Measurements from ENCODE around the gene ANKRD34A.

Gene ANKRD34A

DNA sequence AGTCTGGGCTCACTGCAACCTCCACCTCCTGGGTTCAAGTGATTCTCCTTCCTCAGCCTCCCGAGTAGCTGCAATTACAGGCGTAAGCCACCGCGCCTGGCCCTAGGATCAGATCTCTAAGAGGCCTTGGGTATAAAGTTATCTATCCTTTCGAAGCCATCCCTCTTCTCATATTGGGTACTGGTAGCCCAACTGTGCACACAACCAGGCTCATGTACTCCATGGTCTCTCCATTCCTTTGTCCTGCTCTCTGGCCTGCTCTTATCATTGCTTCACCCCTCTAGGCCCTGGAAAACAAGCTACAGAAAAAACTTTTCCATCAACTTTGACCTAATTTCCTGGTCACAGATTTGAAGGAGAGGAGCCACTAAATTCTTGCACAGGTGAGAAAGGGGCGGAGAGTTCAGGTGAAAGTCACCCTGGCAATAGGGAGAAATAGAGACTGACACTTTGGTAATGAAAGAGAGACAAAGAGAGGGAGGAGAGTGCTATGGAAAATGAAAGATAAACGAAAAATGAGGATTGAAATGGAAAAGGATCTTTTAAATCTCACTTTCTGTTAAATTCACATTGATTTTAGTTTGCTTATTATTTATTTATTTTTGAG is 26.0 kb upstream of the ANKRD34A start:
- no peak for DNase-seq

DNA sequence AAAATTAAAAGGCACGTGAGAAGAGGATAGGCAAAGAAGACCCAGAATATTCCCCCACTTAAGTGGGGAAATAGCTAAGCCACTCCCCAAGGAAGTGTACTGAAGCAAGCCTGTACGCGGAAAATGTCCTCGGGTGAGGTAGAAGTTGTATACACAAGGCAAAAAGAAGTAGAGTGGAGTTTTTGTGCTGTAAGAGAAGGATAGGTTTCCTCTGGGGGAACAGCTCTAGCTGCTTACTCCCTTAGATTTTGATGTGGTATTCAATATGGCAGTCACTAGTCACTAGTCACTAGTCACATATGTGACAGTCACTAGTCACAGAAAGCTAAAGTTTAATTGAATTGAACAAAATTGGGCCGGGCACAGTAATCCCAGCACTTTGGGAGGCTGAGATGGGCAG is 24.4 kb upstream of the ANKRD34A start:
- DNase-seq = no peak

DNA sequence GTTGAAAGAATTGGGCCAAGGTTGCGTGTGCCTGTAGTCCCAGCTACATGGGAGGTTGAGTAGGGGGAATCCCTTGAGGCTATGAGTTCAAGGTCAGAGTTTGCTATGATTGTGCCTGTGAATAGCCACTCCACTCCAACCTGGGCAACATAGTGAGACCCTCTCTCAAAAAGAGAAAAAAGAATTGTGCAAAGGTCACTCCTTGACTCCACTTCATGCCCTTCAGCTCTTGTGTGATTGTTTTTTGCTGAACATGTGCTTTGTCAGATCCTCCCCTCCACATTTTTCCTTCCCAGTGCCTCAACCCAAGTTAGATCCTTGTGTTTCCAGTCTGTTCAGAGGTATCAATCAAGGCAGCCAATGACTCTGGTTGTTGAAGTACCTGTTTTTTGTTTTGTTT is 23.6 kb upstream of the ANKRD34A start:
- no peak for DNase-seq

DNA sequence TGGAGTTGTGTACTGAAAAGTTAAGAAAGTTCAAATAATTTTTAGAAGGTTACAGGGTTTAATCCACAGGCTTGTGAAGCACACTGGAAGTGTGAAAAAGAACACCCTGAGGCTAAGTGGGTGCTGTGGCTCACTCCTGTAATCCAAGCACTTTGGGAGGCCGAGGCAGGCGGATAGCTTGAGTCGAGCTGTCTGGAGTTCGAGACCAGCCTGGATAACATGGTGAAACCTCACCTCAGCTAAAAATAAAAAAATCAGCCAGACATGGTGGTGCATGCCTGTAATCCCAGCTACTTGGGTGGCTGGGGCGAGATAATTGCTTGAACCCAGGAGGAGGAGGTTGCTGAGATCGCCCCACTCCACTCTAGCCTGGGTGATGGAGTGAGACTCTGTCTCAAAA is 22.2 kb upstream of the ANKRD34A start:
- no peak for DNase-seq

DNA sequence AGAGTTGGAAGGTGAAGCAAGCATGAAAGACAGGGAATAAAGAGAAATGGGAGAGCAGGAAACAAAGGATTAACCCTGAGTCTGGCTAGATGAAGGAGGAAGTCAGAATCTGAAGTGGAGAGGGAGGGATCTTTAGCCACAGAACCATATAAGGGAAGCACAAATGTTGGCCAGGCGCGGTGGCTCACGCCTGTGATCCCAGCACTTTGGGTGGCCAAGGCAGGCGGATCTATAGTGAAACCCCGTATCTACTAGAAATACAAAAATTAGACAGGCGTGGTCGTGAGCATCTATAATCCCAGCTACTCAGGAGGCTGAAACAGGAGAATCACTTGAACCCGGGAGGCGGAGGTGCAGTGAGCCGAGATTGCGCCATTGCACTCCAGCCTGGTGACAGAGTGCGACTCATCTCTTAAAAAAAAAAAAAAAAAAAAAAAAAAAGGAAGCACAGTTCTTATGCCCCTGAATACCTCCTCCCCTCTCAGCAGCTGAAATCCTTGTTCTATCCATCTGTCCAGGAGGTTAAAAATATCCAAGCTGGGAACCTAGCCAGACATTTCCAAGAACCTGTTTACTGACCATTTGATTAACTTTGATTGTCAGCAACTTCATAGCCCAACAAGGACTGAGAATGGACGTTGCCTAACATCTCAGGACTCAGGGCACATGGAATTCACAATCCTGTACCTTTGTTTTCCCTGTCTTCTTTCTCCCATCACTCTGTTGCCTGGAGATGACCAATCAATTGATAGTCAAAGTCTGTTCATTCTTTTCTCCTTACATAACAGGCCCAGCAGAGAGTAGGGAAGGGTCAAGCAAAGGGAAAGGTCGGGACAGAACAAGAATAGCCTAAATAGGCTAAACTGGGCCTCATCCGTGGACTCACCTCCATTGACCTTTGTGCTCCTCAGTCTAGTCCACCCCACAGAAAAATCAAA is 21.4 kb upstream of the ANKRD34A start:
- DNase-seq = peak; percentile 58

DNA sequence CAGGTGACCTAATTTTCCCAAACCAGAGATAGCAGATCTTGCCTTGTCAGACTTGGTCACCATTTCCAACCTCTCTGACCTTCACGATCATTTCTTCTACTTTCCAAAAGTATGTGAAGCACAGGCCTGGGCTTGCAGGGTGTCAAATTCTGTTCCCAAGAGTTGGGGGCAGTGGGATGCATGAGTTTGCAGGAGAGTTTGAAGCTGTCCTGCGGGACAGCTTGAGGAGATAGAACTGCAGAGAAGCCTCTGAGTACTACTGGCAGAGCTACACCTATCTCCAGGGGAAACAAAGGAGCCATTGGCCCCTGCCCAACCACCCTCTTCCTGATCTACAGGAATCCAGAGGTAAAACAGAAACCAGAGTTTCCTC is 20.7 kb upstream of the ANKRD34A start:
- no peak for DNase-seq

DNA sequence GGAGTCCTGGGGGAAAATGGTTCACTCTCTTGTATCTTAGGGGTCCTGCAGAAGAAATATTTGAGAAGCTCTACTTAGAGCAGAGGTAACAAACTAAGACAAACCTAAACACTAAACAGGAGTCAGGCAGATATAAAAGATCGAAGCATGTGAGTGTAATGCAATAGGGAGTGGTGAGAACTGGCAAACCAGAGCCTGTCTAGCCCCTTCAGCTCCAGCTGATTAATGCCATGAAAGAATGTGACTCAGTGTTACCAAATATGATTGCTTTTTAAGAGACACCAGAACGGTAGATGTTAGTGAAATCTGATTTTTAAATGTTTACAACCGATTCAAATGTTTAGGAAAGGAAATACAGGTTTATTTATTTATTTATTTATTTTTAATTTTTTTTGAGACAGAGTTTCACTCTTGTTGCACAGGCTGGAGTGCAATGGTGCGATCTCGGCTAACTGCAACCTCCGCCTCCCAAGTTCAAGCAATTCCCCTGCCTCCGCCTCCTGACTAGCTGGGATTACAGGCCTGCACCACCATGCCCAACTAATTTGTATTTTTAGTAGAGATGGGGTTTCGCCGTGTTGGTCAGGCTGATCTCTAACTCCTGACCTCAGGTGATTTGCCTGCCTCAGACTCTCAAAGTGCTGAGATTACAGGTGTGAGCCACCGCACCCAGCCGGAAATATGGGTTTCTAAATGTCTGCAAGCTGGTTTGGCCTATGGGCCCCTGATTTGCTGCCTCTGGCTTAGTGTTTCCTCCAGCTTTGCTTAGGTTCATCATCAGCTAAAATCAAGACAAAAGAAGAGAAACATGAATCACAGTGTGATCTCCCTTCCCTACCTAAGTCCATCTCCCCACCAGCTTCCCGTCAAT is 19.8 kb upstream of the ANKRD34A start:
- DNase-seq = no peak

DNA sequence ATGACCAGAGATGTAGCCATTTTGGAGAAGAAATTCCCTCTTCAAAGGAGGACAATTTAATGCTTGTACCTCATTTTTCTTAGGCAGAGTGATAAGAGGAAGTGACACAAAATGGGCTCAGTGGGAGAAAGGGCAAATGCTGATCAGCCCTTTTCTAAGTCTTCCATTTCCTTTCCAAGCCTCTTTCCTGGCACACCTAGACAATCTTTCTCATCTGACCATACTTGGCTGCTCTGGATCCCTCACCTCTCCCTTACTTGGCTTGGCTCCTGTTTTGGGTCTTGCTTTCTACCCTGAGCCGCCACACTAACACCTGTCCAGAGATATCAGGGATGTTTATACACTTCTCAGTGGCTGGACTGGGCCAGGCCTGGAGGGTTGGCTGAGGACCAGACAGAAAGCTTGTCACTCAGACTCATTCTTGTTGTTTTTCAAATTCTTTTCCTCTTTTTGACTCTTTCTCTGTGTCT is 18.9 kb upstream of the ANKRD34A start:
- DNase-seq = no peak

DNA sequence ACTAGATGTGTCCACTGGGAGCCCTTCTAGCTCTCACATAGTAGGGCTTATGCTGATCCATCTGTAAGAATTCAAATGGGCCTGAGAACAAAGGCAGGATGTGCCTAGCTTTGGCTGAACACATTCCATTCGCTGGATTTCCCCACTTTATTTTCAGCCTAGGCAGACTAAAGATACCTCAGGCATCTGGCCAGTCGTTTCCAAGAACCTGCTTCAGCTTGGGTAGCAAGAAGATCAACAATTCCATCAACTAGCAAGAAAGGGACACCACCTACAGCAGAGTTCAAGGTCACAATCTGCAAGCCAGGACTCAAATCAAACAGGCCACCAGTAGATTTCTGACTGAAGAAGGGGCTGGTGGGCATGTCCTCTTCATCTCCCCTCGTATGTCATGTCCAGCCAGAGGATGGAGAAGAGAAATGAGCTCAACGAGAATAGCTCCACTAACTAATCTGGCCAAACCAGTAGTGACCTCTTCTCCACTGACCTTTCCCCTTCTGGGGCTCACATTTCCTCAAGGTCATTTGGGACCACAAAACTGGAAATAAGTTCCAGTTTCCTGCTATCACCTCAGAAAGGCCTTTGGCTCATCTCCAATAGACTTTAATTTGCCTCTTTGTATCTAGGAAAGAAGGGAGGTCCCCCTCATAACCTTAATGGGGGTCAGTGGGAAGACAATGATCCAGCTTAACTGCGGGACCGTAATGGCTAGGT is 17.8 kb upstream of the ANKRD34A start:
- DNase-seq = no peak

DNA sequence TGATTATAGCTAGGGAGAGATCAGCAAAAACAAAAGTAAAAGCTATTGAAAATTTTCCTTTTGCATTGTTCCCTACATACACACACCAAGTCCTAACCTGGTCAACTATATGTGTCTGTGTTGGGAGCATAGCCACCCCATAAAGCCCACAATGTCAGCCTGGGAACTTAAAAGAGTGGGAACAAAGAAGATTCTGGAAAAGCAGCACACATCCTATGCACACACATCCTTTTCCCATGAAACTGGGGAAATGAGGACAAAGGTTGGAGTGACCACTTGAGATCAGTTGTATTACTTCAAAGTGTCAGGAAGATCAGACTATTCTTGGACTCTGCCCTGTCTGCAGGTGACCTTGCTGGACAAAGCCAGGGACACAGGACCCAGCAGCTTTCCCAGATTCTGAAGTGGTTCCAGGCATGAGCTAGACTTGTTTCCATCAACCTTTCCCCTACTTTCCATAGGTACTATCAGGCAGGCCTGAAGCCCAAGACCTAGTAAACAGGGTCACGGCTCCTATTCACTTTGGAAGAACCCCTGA is 16.2 kb upstream of the ANKRD34A start:
- DNase-seq = no peak

DNA sequence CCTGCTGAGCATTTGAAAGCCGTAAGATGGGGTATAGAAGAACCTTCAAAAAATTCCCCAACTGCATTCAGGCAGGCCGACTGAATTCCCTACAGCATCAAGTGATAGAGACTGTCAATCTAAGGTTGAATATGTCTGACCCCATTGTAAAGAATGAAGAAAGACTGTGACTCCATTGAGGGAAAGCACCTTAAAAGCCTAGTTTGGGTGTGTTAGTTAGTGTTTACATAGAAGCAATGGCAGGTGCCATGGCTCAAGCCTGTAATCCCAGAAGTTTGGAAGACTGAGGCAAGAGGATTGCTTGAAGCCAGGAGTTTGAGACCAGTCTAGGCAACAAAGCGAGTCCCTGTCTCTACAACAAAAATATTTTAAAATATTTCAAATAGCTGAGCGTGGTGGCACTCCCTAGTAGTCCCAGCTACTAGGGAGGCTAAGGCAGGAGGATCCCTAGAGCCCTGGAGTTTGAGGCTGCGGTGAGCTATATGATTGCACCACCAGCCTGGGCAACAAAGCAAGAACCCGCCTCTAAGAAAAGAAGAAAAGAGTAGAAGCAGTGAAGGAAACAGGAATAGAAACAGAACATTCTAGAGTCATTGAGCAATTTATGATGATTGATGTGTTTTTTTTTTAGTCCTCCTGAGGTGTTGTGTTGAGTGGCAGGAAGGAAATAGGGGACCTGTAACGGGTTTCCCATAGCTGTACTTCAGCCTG is 15.5 kb upstream of the ANKRD34A start:
- no peak for DNase-seq

DNA sequence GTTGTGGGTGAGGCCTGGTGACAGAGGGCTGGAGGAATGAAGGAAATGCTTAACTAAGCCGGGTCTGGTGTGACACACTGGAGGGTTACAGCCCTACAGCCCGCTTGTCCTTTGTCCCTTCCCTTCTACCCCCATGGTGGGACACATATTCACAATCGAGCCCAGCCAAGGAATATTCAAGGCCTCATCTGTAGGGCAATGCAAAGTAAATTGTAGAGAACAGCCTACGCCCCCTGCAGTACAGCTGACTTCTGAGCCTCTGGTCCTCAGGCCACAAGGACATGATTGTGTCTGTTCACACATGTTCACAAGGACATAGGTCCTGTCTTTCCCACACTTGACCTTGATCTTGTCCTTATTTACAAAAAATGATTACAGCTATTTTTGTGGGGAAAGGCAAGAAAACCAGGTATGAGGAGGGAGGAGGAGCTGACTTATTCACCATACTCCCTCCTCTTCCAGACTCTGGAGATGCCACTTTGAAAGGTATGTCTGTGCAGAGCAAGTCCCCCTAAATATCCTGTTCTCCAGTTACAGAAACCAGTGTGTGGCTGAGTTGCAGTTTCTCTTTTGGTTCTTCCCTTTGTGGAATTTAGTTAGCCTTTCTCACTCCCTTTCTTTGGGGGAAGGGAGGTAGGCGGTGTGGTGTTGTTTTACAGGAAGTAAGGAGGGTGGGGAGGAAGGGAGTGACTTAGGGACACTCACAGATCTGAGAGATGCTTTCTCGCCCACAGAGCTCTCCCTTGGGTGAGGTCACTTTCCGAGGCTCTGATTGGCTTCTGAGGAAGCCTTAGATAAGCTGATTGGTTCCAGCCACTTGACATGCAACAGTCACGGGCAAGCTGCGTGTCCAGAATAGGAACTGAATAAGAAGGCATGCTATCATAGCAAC is 14.7 kb upstream of the ANKRD34A start:
- peak; percentile 100 for DNase-seq

DNA sequence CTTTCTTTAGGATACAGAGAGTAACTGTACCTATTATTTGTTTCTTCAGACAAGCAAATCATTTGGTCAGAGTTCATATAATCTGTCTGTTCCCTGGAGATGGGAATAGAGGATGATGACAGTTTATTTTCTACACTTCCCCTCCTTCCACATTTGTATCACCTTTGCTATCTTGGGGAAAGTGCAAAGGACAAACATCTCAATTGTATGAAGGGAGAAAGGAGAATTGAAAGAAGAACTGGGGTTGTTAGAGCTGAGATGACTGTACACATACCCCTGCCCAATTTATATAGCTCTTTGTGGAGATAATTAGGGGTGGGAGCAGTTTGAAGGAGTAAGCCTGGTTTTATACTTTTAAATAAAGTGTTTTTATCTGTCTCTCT is 14.1 kb upstream of the ANKRD34A start:
- no peak for DNase-seq

DNA sequence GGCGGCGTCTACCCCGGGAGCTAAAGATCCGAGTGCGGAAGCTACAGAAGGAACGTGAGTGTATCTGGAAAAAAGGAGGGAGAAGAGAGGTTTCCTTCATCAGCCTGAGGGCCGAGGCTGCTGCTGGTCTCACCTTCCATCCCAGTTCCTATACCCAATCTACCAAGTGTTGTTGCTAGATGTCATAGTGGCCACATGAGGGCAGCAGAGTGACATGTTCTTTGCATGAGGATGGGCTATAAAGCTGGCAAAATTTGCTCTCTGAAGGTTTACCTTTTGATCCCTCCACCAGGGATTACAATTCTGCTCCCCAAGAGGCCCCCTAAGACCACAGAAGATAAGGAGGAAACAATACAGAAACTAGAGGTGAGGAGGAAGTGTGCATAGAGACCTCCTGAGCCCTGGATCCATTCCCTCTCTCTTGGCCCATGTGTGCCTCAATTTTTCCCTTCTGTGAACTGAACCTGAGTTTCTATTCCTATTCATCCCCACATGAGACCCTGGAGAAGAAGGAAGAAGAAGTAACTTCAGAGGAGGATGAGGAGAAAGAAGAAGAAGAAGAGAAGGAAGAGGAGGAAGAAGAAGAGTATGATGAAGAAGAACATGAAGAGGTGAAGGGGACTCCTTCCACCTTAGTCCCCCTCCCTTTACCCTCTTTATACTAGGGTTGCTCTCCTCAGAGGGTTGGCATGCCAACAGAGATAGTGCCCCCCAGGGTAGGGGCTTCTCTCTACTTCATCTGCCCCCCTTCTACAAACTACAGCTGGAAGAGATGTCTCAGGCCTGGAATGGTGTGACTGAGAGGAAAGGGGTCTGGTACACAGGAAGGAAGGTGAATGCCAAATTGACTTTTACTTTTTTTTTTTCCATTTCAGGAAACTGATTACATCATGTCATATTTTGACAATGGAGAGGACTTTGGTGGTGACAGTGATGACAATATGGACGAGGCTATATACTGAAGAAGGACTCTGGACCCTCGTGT is 13.4 kb upstream of the ANKRD34A start:
- peak; percentile 82 for DNase-seq

DNA sequence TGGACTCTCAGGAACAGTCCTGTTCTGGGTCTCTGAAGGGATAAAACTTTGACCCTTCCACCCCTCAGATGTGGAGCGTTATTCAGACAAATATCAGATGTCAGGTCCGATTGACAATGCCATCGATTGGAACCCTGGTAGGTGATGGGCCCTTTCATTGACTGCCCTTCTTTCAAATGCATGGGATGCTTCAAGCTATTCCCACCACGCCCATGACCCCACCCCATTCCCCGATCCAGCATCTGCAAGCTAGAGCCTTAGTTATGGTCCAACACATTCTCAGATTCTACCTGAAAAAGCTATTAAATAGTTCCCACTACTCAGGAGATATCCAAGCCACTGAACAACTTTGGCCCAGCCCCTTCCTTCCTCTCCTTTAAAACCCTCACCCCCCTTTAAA is 12.6 kb upstream of the ANKRD34A start:
- no peak for DNase-seq

DNA sequence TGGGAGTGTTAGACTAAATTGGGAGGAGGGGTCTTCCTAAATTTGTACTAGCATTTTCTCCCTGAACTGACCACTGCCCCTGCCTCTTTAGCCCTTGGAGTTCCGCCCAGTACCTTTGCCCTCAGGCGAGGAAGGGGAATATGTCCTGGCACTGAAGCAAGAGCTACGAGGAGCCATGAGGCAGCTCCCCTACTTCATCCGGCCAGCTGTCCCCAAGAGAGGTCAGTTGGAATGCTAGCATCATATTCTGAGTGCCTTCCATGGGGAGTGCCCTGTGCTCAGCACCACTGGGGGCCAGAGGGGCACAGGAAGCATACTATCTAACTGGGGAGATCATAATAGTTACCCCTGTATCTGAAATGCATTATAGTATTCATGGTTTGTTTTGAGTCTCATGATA is 10.8 kb upstream of the ANKRD34A start:
- DNase-seq = no peak

DNA sequence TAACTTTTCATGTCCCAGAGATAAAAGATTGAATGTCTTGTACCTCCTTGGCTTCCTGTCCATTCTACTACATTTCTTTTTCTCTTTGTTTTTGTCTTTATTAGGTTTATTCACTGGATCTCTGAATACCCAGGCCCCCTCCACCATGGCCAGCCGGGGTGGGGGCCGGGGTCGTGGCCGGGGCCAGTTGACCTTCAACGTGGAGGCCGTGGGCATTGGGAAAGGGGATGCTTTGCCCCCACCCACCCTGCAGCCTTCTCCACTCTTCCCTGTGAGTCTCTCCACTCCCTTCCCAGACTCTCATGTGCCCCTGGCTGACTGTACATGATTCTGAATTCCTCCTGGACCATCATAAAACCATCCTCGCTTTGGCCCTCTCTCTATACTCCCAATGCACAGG is 10.3 kb upstream of the ANKRD34A start:
- DNase-seq = no peak

DNA sequence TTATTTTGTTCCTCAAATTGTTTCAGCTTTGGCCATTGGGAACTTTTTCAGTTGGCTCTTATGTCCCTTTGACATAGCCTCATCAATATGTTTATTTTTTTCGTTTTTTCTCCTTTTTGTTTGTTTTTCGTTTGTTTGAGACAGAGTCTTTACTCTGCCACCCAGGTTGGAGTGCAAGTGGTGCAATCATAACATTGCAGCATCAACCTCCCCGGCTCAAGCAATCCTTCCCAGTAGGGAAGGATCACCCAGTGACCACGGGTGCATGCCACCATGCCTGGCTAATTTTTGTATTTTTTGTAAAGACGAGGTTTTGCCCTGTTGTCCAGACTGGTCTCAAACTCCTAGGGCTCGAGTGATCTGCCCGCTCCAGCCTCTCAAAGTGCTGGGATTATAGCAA is 8.2 kb upstream of the ANKRD34A start:
- no peak for DNase-seq

DNA sequence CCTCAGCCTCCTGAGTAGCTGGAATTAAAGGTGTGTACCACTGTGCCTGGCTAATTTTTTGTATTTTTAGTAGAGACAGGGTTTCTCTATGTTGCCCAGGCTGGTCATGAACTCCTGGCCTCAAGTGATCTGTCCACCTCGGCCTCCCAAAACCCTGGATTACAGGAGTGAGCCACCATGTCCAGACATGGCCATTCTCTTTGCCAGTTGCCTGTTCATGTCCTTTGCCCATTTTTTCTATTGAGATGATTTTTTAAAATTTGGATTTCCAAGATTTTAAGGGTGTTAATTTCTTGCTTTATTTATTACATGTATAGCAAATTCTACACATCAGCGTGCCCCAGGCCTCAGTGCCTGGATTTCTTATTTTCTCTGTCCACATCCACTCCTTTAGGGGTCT is 2.9 kb upstream of the ANKRD34A start:
- no peak for DNase-seq

Measured in EL (cell line).